GM12892 (cell line): ENCODE data around the gene KRT33B.
"Not testable (repeated sequence)": the region's sequence is repeated elsewhere in the genome, so short reads cannot be mapped to it uniquely, and the experiment has no call there.

ENCODE experiments used
- DNase-seq: peaks from one replicate; pipeline ENCODE4 v3.0.0; 2011; ENCODE audit not compliant: insufficient read length
- FAIRE-seq: peaks from 2 replicates; lab custom pipeline; 2011; peaks lifted over from hg19 to GRCh38; lab: Jason Lieb, UNC
- POLR2A ChIP-seq: IDR thresholded peaks from 2 replicates; pipeline ENCODE4 v1.6.1; 2011; ENCODE audit warnings: low read depth, low read length, control low read depth
- POLR2AphosphoS5 ChIP-seq: IDR thresholded peaks from 2 replicates; pipeline ENCODE4 v1.6.1; 2011; ENCODE audit warnings: low read depth, low read length, control low read depth
- TAF1 ChIP-seq: IDR thresholded peaks from 2 replicates; pipeline ENCODE4 v1.6.1; 2011; ENCODE audit warnings: low read depth, mild to moderate bottlenecking, control low read depth, low read length, borderline replicate concordance

KRT33B gene

DNA sequence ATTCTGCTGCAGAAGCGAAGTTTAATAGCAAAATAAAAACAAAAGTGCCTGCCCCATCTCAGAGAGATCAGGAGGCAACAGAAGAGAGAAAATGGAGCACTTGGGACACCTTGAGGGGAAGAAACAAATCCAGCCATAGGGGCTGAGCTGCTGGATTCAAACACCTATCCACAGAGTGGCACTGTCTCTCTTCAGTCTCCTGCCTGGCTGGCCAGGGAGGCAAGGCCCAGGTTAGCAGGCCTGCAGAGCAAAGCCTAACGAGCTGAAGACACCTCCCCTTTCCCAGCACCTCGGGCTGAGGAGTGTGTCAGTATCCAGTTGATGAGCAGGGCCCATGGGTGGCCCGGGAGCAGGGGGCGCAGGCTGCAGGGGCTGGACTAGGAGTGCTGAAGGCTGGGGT lies 36.6 kb upstream of the KRT33B start:
- DNase-seq (no peak), FAIRE-seq (no peak)
- TF ChIP-seq POLR2AphosphoS5 (no peak), POLR2A (no peak), TAF1 (no peak)

DNA sequence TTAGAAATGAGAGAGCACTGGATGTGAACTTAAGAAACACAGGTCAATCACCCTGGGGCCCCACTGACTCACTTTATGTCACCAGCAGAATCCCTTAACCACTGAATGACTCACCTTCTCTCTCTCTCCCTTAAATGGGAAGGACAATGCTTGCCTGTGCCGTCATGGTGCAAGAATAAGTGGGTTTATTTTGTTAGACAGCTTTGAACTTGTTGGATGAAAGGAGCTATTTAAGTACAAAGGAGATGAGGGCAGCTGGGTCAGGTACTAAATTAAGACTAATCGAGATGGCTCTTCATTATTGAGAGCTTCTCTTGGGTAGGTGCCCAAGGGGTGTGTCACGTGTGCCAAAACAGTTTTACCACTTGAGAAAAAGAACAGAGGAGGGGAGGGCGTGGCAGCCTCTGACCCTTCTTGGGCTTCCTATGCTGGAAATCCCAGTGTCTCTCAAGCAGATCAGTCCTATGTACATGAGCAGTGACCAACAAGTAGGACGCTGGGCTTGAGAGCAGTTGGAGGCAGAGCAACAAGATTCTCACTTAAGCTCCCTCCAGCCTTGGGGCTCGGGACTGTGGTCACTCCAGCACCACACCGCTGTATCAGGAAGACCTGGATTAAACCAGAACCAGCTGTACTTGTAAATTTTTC lies 34.5 kb upstream of the KRT33B start:
- DNase-seq (no peak), FAIRE-seq (no peak)
- TF ChIP-seq POLR2A (no peak), TAF1 (no peak), POLR2AphosphoS5 (no peak)

DNA sequence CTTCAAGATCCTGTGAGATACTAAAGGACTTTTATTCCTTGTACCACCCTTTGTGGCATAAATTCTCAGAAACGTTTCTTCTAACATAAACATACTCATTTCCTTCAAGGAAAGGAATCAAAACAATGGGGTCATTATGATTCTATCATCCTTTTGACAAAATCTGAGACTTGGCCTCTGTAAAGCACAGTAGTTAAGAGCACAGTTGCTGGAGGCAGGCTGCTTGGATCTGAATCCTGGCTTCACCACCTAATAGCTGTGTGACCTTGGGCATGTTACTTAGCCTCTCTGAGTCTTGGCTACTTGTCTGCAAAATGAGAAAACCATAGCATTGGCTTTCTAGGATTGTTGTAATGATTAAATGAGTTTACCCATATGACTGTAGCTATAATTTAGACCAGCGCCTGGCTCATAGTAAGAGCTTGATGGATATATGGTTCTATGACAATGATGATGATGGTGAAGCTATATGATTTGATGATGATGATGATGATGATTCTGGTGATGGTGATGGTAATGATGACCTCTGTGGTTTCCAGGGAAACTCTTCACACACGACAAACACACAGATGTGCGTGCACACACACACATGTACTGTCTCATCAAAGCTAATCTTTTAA lies 33.9 kb upstream of the KRT33B start:
- TF ChIP-seq POLR2A: no peak
- no peak for TF ChIP-seq TAF1
- TF ChIP-seq POLR2AphosphoS5: no peak
- no peak for FAIRE-seq
- DNase-seq: no peak

DNA sequence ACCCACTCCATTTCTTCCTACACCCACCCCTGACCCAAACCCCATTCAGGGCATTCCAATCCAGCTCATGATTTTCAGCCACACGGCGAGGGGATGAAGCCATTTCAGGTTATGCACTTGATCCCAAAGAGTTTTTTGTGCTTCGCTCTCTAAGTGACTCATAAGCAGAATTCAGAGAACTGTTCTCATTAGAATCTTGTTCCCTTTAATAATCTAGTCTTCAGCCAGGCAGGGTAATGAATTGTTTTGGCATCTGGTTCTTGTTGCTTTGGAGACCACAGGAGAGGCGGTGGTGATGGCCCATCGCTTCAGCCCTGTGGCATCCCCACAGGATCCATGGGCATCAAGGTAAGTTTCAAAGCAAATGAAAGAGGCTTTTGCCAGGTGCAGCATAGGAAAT lies 32.5 kb upstream of the KRT33B start:
- FAIRE-seq (no peak), DNase-seq (no peak)
- no peak for TF ChIP-seq TAF1
- no peak for TF ChIP-seq POLR2A
- TF ChIP-seq POLR2AphosphoS5: no peak

- FAIRE-seq: no peak
- DNase-seq: no peak
- TF ChIP-seq POLR2A (no peak), TAF1 (no peak), POLR2AphosphoS5 (no peak)
Measured at GRCh38 chr17:41396996-41397660, 27.5 kb upstream of the KRT33B start, which contains the start of gene KRT31. KRT31 (minus strand) TSS chr17:41397608; CDS start chr17:41397539, 69 bp downstream.

GRCh38 chr17:41396340-41396739 lies 26.7 kb upstream of the KRT33B start:
- TF ChIP-seq POLR2AphosphoS5: no peak
- TF ChIP-seq POLR2A: no peak
- no peak for TF ChIP-seq TAF1
- no peak for DNase-seq
- no peak for FAIRE-seq

GRCh38 chr17:41395611-41396010 lies 26.0 kb upstream of the KRT33B start:
- FAIRE-seq (no peak), DNase-seq (no peak)
- TF ChIP-seq POLR2AphosphoS5 (no peak), TAF1 (no peak), POLR2A (no peak)

GRCh38 chr17:41395044-41395443 lies 25.4 kb upstream of the KRT33B start:
- DNase-seq, FAIRE-seq: not testable (repeated sequence)

GRCh38 chr17:41394254-41394996 lies 24.8 kb upstream of the KRT33B start:
- no peak for DNase-seq
- no peak for FAIRE-seq
- TF ChIP-seq POLR2A (no peak), POLR2AphosphoS5 (no peak), TAF1 (no peak)

DNA sequence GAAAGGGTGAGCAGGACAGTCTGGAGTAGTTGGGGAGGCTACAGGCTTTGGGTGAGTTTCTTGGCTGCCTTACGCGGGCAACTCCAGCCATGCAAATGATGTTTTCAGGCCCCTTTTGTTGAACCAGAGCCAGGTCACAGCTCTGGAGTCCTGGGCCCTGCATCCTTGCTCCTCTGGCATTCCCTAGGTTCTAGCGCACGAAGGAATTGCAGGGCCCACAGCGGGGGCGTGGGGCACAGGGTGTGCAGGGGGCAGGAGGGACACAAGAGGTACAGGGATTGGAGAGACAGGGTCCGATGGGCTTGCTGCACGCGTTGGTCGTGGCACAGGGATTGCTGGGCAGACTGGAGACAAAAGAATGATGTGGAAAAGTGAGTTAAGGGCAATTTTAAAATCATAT lies 24.2 kb upstream of the KRT33B start:
- FAIRE-seq (no peak), DNase-seq (no peak)
- TF ChIP-seq POLR2A: no peak
- no peak for TF ChIP-seq POLR2AphosphoS5

- TF ChIP-seq TAF1 (no peak), POLR2A (no peak), POLR2AphosphoS5 (no peak)
- FAIRE-seq: no peak
- DNase-seq: no peak
Measured at GRCh38 chr17:41393294-41393693, 23.7 kb upstream of the KRT33B start.
